HL-60 (cell line): ENCODE data around the gene GRM8.
A peak's percentile ranks its signal among the peaks of the same experiment; 100 is the strongest.

Experiments used
- DNase-seq, 2 experiments: peaks; one replicate each; pipeline ENCODE4 v3.0.0-alpha.2; 2010 to 2020; ENCODE audit warnings: low read depth in 1 of 2, low spot score in 1 of 2
- H3K27ac ChIP-seq: fragments of 250-450 bp; sonication (Bioruptor Pico); replicated peaks from 2 replicates; pipeline ENCODE4 v1.5.1; 2020; ENCODE audit warnings: mild to moderate bottlenecking, moderate library complexity
- H3K27me3 ChIP-seq: fragments of 250-450 bp; sonication (Bioruptor Pico); 2 replicates; pipeline ENCODE4 v1.5.1; 2021; ENCODE audit warnings: mild to moderate bottlenecking, moderate library complexity; ENCODE audit not compliant: insufficient read depth, poor library complexity, severe bottlenecking
- H3K4me3 ChIP-seq: replicated peaks from 2 replicates; pipeline ENCODE4 v1.5.1; 2011; ENCODE audit warnings: mild to moderate bottlenecking, control low read depth, low read length; ENCODE audit not compliant: insufficient read depth
- GABPA ChIP-seq: IDR thresholded peaks from 2 replicates; pipeline ENCODE4 v1.6.1; 2012; ENCODE audit warnings: low read depth
- POLR2AphosphoS5 ChIP-seq: IDR thresholded peaks from 2 replicates; pipeline ENCODE4 v1.6.1; 2012; ENCODE audit warnings: low read depth
- SPI1 ChIP-seq: IDR thresholded peaks from 2 replicates; pipeline ENCODE4 v1.6.1; 2012; ENCODE audit warnings: low read depth, mild to moderate bottlenecking, borderline replicate concordance
- TF ChIP-seq, protein P1 (sequence below): IDR thresholded peaks from one replicate; pipeline ENCODE4 v1.5.1; 2011; ENCODE audit warnings: low read length, control low read depth, inconsistent platforms; ENCODE audit not compliant: insufficient read depth
- TF ChIP-seq, protein P2 (sequence below): IDR thresholded peaks from 2 replicates; pipeline ENCODE4 v1.6.1; 2012; ENCODE audit warnings: low read depth; ENCODE audit not compliant: insufficient replicate concordance

The GRM8 gene

DNA sequence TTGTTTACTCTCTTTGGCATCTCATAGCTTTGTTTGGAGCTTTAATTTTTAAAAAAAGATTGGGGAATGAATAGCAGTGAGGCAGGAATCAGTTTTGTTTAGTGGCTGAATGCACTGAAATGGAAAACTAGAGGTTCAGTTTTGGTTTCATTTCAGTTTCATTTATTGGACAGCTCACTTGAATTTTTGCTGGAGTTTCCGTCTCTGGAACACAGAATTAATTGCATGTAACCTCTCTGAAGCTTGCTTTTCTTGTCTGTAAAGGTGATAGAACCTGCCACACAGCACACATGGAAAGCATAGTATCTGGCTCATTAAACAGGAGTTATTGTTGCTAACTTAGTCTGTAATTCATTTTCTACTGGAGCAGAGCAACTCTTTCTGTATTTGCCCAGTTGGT lies 7.1 kb downstream of the GRM8 start:
- H3K27ac ChIP-seq, result no peak overlapping the region
- H3K27me3 ChIP-seq, result peaks cover 25% of the 10 kb centered on the region
- no peak overlapping the region for H3K4me3 ChIP-seq
- TF ChIP-seq SPI1 (no peak), POLR2AphosphoS5 (no peak), GABPA (no peak)
- TF ChIP-seq, protein P1, sequence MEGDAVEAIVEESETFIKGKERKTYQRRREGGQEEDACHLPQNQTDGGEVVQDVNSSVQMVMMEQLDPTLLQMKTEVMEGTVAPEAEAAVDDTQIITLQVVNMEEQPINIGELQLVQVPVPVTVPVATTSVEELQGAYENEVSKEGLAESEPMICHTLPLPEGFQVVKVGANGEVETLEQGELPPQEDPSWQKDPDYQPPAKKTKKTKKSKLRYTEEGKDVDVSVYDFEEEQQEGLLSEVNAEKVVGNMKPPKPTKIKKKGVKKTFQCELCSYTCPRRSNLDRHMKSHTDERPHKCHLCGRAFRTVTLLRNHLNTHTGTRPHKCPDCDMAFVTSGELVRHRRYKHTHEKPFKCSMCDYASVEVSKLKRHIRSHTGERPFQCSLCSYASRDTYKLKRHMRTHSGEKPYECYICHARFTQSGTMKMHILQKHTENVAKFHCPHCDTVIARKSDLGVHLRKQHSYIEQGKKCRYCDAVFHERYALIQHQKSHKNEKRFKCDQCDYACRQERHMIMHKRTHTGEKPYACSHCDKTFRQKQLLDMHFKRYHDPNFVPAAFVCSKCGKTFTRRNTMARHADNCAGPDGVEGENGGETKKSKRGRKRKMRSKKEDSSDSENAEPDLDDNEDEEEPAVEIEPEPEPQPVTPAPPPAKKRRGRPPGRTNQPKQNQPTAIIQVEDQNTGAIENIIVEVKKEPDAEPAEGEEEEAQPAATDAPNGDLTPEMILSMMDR, result no peak
- TF ChIP-seq, protein P2, sequence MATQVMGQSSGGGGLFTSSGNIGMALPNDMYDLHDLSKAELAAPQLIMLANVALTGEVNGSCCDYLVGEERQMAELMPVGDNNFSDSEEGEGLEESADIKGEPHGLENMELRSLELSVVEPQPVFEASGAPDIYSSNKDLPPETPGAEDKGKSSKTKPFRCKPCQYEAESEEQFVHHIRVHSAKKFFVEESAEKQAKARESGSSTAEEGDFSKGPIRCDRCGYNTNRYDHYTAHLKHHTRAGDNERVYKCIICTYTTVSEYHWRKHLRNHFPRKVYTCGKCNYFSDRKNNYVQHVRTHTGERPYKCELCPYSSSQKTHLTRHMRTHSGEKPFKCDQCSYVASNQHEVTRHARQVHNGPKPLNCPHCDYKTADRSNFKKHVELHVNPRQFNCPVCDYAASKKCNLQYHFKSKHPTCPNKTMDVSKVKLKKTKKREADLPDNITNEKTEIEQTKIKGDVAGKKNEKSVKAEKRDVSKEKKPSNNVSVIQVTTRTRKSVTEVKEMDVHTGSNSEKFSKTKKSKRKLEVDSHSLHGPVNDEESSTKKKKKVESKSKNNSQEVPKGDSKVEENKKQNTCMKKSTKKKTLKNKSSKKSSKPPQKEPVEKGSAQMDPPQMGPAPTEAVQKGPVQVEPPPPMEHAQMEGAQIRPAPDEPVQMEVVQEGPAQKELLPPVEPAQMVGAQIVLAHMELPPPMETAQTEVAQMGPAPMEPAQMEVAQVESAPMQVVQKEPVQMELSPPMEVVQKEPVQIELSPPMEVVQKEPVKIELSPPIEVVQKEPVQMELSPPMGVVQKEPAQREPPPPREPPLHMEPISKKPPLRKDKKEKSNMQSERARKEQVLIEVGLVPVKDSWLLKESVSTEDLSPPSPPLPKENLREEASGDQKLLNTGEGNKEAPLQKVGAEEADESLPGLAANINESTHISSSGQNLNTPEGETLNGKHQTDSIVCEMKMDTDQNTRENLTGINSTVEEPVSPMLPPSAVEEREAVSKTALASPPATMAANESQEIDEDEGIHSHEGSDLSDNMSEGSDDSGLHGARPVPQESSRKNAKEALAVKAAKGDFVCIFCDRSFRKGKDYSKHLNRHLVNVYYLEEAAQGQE, result no peak
- DNase-seq, result no peak

DNA sequence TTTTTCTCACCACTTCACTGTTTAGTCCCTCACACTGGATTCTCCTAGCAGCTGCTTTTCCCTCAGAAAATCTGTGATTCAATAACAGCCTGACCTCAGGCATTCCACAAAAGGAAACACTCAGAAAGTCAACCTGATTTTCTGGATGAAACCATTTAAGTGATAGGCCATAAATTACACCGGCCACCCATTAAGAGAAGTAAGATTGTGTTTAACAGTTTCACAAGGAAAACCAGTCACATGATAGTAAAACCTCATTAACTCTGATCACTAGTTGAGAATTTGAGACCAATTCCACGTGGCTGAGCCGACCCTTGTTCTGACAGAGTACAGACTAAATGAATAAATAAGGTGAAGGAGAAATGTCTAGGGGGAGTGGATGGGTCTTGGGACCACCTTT lies 7.7 kb downstream of the GRM8 start:
- Histone ChIP-seq H3K27me3 (peaks cover 19% of the 10 kb centered on the region), H3K4me3 (no peak overlapping the region), H3K27ac (no peak overlapping the region)
- DNase-seq, result no peak
- TF ChIP-seq SPI1 (no peak), POLR2AphosphoS5 (no peak), GABPA (no peak)
- TF ChIP-seq, protein P1, result no peak
- TF ChIP-seq, protein P2, result no peak

DNA sequence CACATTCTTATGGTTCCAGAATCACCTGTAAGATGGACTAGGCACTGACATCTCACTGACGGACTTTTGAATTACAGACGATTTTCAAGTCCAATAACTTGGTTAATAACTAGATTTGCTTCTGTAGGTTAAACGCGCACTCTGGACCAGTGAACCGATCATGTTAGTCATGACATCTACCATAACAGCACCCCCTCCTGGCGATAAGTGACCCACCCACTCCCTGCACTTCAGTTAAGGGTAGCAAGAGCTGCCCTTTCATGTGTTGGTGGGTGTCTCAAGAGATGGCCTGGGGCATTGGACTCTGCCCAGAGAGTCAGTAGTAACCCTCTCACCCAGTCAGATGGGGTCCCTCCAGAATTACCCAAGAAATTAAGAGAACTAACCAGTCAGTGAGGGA lies 12.9 kb downstream of the GRM8 start:
- TF ChIP-seq POLR2AphosphoS5 (no peak), SPI1 (no peak), GABPA (no peak)
- TF ChIP-seq, protein P1, result peak; percentile 9
- TF ChIP-seq, protein P2, result no peak
- no peak for DNase-seq
- peaks cover 4% of the 10 kb centered on the region for H3K27me3 ChIP-seq
- H3K4me3 ChIP-seq, result no peak overlapping the region
- no peak overlapping the region for H3K27ac ChIP-seq
